Liver (tissue), 10 donors: Measurements from ENCODE around the gene NPIPB12. TPM values are rescaled to one million over a fixed set of nuclear protein-coding genes. Genes with fewer than 3 reads are reported as not detected.
"Not testable (repeated sequence)": the region's sequence is repeated elsewhere in the genome, so short reads cannot be mapped to it uniquely, and the experiment has no call there.

ENCODE experiments used
- DNase-seq: peaks from one replicate; pipeline ENCODE4 v3.0.0-alpha.2; 2017; ENCODE audit warnings: low spot score
- H3K27ac ChIP-seq, 2 donors: one replicate each; pipeline ENCODE4 v1.7.0; 2013; ENCODE audit warnings: inconsistent platforms in 2 of 2, low read length in 2 of 2, control low read depth in 1 of 2, low read depth in 1 of 2, mild to moderate bottlenecking in 1 of 2
- H3K27me3 ChIP-seq, 4 donors: one replicate each; pipeline versions ENCODE4 v1.6.1 to v1.7.0; 2013; ENCODE audit warnings: low read length in 3 of 4, inconsistent platforms in 1 of 4, mild to moderate bottlenecking in 1 of 4, moderate library complexity in 1 of 4; ENCODE audit not compliant: control insufficient read depth in 4 of 4, insufficient read depth in 4 of 4
- H3K36me3 ChIP-seq, 4 donors: one replicate each; pipeline versions ENCODE4 v1.6.1 to v1.7.0; 2013; ENCODE audit warnings: low read length in 3 of 4, mild to moderate bottlenecking in 3 of 4, low read depth in 1 of 4, moderate library complexity in 1 of 4; ENCODE audit not compliant: control insufficient read depth in 4 of 4, insufficient read depth in 3 of 4
- H3K4me1 ChIP-seq, 4 donors: one replicate each; pipeline versions ENCODE4 v1.6.1 to v1.7.0; 2013; ENCODE audit warnings: low read length in 3 of 4, mild to moderate bottlenecking in 3 of 4, moderate library complexity in 1 of 4; ENCODE audit not compliant: control insufficient read depth in 4 of 4, insufficient read depth in 4 of 4
- H3K4me3 ChIP-seq, 3 donors: one replicate each; pipeline versions ENCODE4 v1.6.1 to v1.7.0; 2013; ENCODE audit warnings: low read length in 3 of 3, control low read depth in 1 of 3, low read depth in 1 of 3, mild to moderate bottlenecking in 1 of 3
- H3K9ac ChIP-seq, 2 donors: one replicate each; pipeline ENCODE4 v1.7.0; 2013; ENCODE audit warnings: low read length in 2 of 2, mild to moderate bottlenecking in 2 of 2, moderate library complexity in 2 of 2, control low read depth in 1 of 2, low read depth in 1 of 2
- H3K9me3 ChIP-seq, 4 donors: one replicate each; pipeline versions ENCODE4 v1.6.1 to v1.7.0; 2013; ENCODE audit warnings: low read length in 3 of 4; ENCODE audit not compliant: control insufficient read depth in 4 of 4
- WGBS: extraction: QIAGEN DNeasy Blood & Tissue Kit; methylation state at CpG from one replicate; pipeline ENCODE4 v1.1.7; 2013; 5-methylcytosine and 5-hydroxymethylcytosine counted together
- polyA plus RNA-seq, 2 donors: library from polyadenylated mRNA; stranded (reverse) in 1 of 2; unstranded in 1 of 2; fragments of 200-250 nt in 1 of 2; fragments of >200 nt in 1 of 2; fragmentation: Nextera tagmentation in 1 of 2; extraction: Ambion mirVana in 1 of 2; gene quantifications; one replicate each; pipeline versions ENCODE4 v1.2.1 to v1.2.3, GENCODE V29; 2013 to 2015
- small RNA-seq: library from RNA; depleted of rRNA; stranded (forward); fragments of <200 nt; gene quantifications from one replicate; pipeline ENCODE3, GENCODE V24; 2014
- total RNA-seq, 2 donors: library from RNA; depleted of rRNA; stranded (reverse); fragments of >200 nt; gene quantifications; one replicate each; pipeline ENCODE4 v1.2.3, GENCODE V29; 2014
- donor health status: healthy.
- donor health status: healthy.
- donor health status: healthy.
- donor health status: healthy.
- donor health status: healthy.

Gene NPIPB12
- total and polyA plus RNA-seq, 4 donors = 2.8 to 26.2 (median 13.8) TPM

GRCh38 chr16:29460647-29461030 is 45.6 kb downstream of the NPIPB12 start:
- no CpG with 5 or more reads among the region's 9 CpGs for WGBS
- H3K27me3 ChIP-seq, H3K4me1 ChIP-seq, H3K9ac ChIP-seq, H3K4me3 ChIP-seq, H3K27ac ChIP-seq, H3K36me3 ChIP-seq, H3K9me3 ChIP-seq, DNase-seq: not testable (repeated sequence)

GRCh38 chr16:29459706-29460646 is 46.2 kb downstream of the NPIPB12 start, which contains the start of gene SULT1A4:
Gene SULT1A4, plus strand, starts transcription at chr16:29459913. Its CDS starts 1,473 bp downstream, at chr16:29461386.
- H3K27ac ChIP-seq, H3K27me3 ChIP-seq, H3K36me3 ChIP-seq, H3K9me3 ChIP-seq, DNase-seq, H3K4me1 ChIP-seq, H3K4me3 ChIP-seq, H3K9ac ChIP-seq: not testable (repeated sequence)
- no CpG with 5 or more reads among the region's 13 CpGs for WGBS

GRCh38 chr16:29457660-29458059 is 48.5 kb downstream of the NPIPB12 start:
- not testable (repeated sequence) for H3K9ac ChIP-seq, H3K4me3 ChIP-seq, H3K4me1 ChIP-seq, H3K36me3 ChIP-seq, H3K27ac ChIP-seq, H3K27me3 ChIP-seq, DNase-seq, H3K9me3 ChIP-seq
- WGBS = 100% methylated on average over 1 of the region's 2 CpGs

GRCh38 chr16:29454828-29455227 is 51.4 kb downstream of the NPIPB12 start:
- H3K27me3 ChIP-seq, H3K9ac ChIP-seq, H3K27ac ChIP-seq, H3K4me3 ChIP-seq, DNase-seq, H3K9me3 ChIP-seq, H3K36me3 ChIP-seq, H3K4me1 ChIP-seq: not testable (repeated sequence)
- no CpG with 5 or more reads among the region's 29 CpGs for WGBS

- H3K27ac ChIP-seq, H3K9me3 ChIP-seq, DNase-seq, H3K4me3 ChIP-seq, H3K27me3 ChIP-seq, H3K4me1 ChIP-seq, H3K9ac ChIP-seq, H3K36me3 ChIP-seq: not testable (repeated sequence)
- no CpG with 5 or more reads among the region's 33 CpGs for WGBS
Measured at GRCh38 chr16:29454269-29454668, 51.9 kb downstream of the NPIPB12 start, which contains the start of the genes BOLA2 and SLX1B. Gene BOLA2, minus strand, starts transcription at chr16:29454351. Its CDS starts 98 bp downstream, at chr16:29454253. Gene SLX1B, plus strand, starts transcription at chr16:29454533.

GRCh38 chr16:29453754-29454153 is 52.5 kb downstream of the NPIPB12 start:
- no CpG with 5 or more reads among the region's 21 CpGs for WGBS
- H3K9ac ChIP-seq = not testable (repeated sequence)

More at GRCh38 chr16:29453754-29454153, 52.5 kb downstream of the NPIPB12 start:
- not testable (repeated sequence) for H3K27ac ChIP-seq, H3K4me3 ChIP-seq, H3K9me3 ChIP-seq, H3K27me3 ChIP-seq, DNase-seq, H3K36me3 ChIP-seq, H3K4me1 ChIP-seq

Small RNA genes lying within 50 kb of the gene (small RNA-seq; reads per million reads assigned to genes)
- gene AC133555.2 = not detected

Other genes with a start within 250 kb of the NPIPB12 start
- 1 to 10 TPM in 1 of 2 donors, under 1 TPM in 1; 0.05 to 1.8 TPM for gene NPIPB11, start 99.7 kb downstream of the NPIPB12 start, total RNA-seq
- gene NPIPB11, start 99.7 kb downstream of the NPIPB12 start, polyA plus RNA-seq = under 1 TPM; 0.14 to 0.94 TPM
- gene BOLA2, start 52.1 kb downstream of the NPIPB12 start, total RNA-seq = 10 to 100 TPM in 1 of 2 donors, 1 to 10 TPM in 1; 7.0 to 16.2 TPM
- gene BOLA2, start 52.1 kb downstream of the NPIPB12 start, polyA plus RNA-seq = 1 to 10 TPM; 4.6 to 6.1 TPM
- 10 to 100 TPM; 10.3 to 16.2 TPM for gene SLX1B, start 51.9 kb downstream of the NPIPB12 start, total RNA-seq
- 10 to 100 TPM; 17.1 to 31.0 TPM for gene SLX1B, start 51.9 kb downstream of the NPIPB12 start, polyA plus RNA-seq
- 1 to 10 TPM; 4.1 to 5.5 TPM for gene SULT1A4, start 46.5 kb downstream of the NPIPB12 start, total RNA-seq
- gene SULT1A4, start 46.5 kb downstream of the NPIPB12 start, polyA plus RNA-seq = 10 to 100 TPM in 1 of 2 donors, not detected in 1; 11.1 TPM
- 10 to 100 TPM in 1 of 2 donors, under 1 TPM in 1; 0.92 to 31.2 TPM for gene SPN, start 156.8 kb upstream of the NPIPB12 start, total RNA-seq
- under 1 TPM; 0.85 to 0.90 TPM for gene SPN, start 156.8 kb upstream of the NPIPB12 start, polyA plus RNA-seq
- gene QPRT, start 172.8 kb upstream of the NPIPB12 start, total RNA-seq = 10 to 100 TPM; 79.4 to 81.7 TPM
- gene QPRT, start 172.8 kb upstream of the NPIPB12 start, polyA plus RNA-seq = 100 to 1,000 TPM; 119 to 143 TPM
- gene C16orf54, start 239.6 kb upstream of the NPIPB12 start, total RNA-seq = 1 to 10 TPM; 1.3 to 2.4 TPM
- gene C16orf54, start 239.6 kb upstream of the NPIPB12 start, polyA plus RNA-seq = under 1 TPM; 0.38 to 0.42 TPM